Measurements from ENCODE around the gene SMPDL3B. TPM values are rescaled to one million over a fixed set of nuclear protein-coding genes. Genes with fewer than 3 reads are reported as not detected.
A peak's percentile ranks its signal among the peaks of the same experiment; 100 is the strongest.

SMPDL3B gene
- total RNA-seq, 1 experiment from 2014 or later: 51.3 TPM

DNA sequence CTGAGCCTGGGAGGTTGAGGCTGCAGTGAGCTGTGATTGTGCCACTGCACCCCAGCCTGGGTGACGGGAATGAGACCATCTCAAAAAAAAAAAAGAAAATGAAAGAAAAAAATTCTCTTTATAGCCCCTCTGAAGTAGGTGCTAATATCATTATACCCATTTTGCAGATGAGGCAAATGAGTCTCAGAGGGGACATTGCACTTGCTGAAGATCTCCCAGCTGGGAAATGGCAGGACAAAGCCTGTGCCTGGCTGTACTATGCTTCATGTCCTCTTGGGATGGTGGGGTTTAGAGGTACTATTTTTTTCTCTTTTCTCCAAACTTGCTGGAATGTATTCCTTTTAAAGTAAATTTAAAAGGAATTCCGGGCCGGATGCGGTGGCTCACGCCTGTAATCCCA is 1.6 kb downstream of the SMPDL3B start:
- H3K4me3 Mint-ChIP-seq: peak overlapping the region; percentile 86 to 91

More for the DNA sequence above, 1.6 kb downstream of the SMPDL3B start:
- no peak overlapping the region for H3K56ac ChIP-seq (ENCODE audit: insufficient read length, low read depth, low read length)
- no peak overlapping the region for H3K23ac ChIP-seq (ENCODE audit: insufficient read length, low read depth, low read length)
- peaks cover 2% of the 10 kb centered on the region; the same call in 1 of the 2 replicates for H3K27me3 Mint-ChIP-seq (ENCODE audit: low read depth)
- no peak overlapping the region for H3K9ac ChIP-seq (ENCODE audit: extremely low read depth, insufficient read length, low read length)
- no peak overlapping the region for H2BK5ac ChIP-seq (ENCODE audit: insufficient read length, low read length)
- H2AK5ac ChIP-seq (ENCODE audit: insufficient read length, low read length): no peak overlapping the region
- H3K79me2 ChIP-seq (ENCODE audit: insufficient read depth, low read length): peaks cover 2% of the 10 kb centered on the region; the same call in 1 of the 2 replicates
- no peak overlapping the region for H2BK20ac ChIP-seq (ENCODE audit: low read depth, low read length, poor library complexity, severe bottlenecking)
- H2BK12ac ChIP-seq (ENCODE audit: insufficient read length, low read depth, low read length): no peak overlapping the region
- H3K9me3 Mint-ChIP-seq: no peaks in the 10 kb centered on the region; a peak in 1 of 5 replicates
- H4K91ac ChIP-seq (ENCODE audit: insufficient read length, low read depth, low read length): no peak overlapping the region
- H2BK120ac ChIP-seq (ENCODE audit: low read depth, low read length, poor library complexity, severe bottlenecking): no peak overlapping the region
- H2BK15ac ChIP-seq (ENCODE audit: low read depth, low read length): no peak overlapping the region
- no peak overlapping the region for H3K27ac ChIP-seq (ENCODE audit: insufficient read length, low read depth, low read length)
- H3K4me1 ChIP-seq (ENCODE audit: insufficient read depth, low read length): peaks cover 11% of the 10 kb centered on the region; the same call in 1 of the 2 replicates
- no peak overlapping the region for H2AFZ ChIP-seq (ENCODE audit: low read length)
- peaks cover 0 to 11% (median 9%) of the 10 kb centered on the region in 3 experiments; a peak in 5 of 7 replicates for H3K36me3 Mint-ChIP-seq (ENCODE audit: insufficient read depth in 1 of 3, low read depth in 3 of 3)
- H4K5ac ChIP-seq (ENCODE audit: insufficient read length, low read depth, low read length): no peak overlapping the region
- H3K14ac ChIP-seq (ENCODE audit: insufficient read depth, low read length): no peak overlapping the region
- H3K18ac ChIP-seq (ENCODE audit: insufficient read length, low read depth, low read length): no peak overlapping the region
- H4K8ac ChIP-seq (replicated peaks; ENCODE audit: insufficient read length, low read depth, low read length): no peak overlapping the region
- peaks cover 15% of the 10 kb centered on the region for H3K23me2 ChIP-seq (ENCODE audit: insufficient read length, low read depth, low read length, poor library complexity, severe bottlenecking)
- no peaks in the 10 kb centered on the region for H4K20me1 ChIP-seq (ENCODE audit: control insufficient read depth, insufficient read depth, insufficient read length)
- DNase-seq: no peak
- no CpG with 5 or more reads among the region's 5 CpGs for WGBS (ENCODE audit: extremely low coverage, insufficient read length, low lambda C conversion rate)
- no peaks in the 10 kb centered on the region for H3K27me3 ChIP-seq (ENCODE audit: insufficient read depth, low read length)
- no peak for TF ChIP-seq CTCF (conservative IDR thresholded peaks at IDR 0.05)
- H3K27ac Mint-ChIP-seq: peak overlapping the region in 2 of 3 experiments; percentile 96 to 97; a peak in 3 of 7 replicates
- no peak overlapping the region for H3K4ac ChIP-seq (ENCODE audit: low read depth, low read length)
- H3K4me1 Mint-ChIP-seq: peaks cover 60 to 63% of the 10 kb centered on the region in 2 experiments
- peak overlapping the region; percentile 91 for H3K4me2 ChIP-seq (ENCODE audit: insufficient read depth, insufficient read length, low read length)
- H3T11ph ChIP-seq (ENCODE audit: low read length): no peak overlapping the region
- peaks cover 4% of the 10 kb centered on the region for H3K79me1 ChIP-seq (ENCODE audit: insufficient read depth, low read depth, low read length, poor library complexity, severe bottlenecking)
- H3K9me3 ChIP-seq (ENCODE audit: control insufficient read depth, low read depth, low read length): no peaks in the 10 kb centered on the region
